WERI-Rb-1 (cell line): ENCODE results near the gene ATP8A2.
"Not testable (repeated sequence)": the region's sequence is repeated elsewhere in the genome, so short reads cannot be mapped to it uniquely, and the experiment has no call there.

ENCODE experiments used
- DNase-seq: peaks from one replicate; pipeline ENCODE4 v3.0.0-alpha.2; 2020
- H3K27ac ChIP-seq: fragments of 250-450 bp; sonication (Bioruptor Pico); 2 replicates; pipeline ENCODE4 v1.5.1; 2020; ENCODE audit warnings: mild to moderate bottlenecking, moderate library complexity
- H3K27me3 ChIP-seq: fragments of 250-450 bp; sonication (Bioruptor Pico); 2 replicates; pipeline ENCODE4 v1.5.1; 2021; ENCODE audit warnings: mild to moderate bottlenecking, low read depth, moderate library complexity; ENCODE audit not compliant: insufficient read depth, severe bottlenecking
- H3K36me3 ChIP-seq: fragments of 250-450 bp; sonication (Bioruptor Pico); 2 replicates; pipeline ENCODE4 v1.5.1; 2020; ENCODE audit warnings: mild to moderate bottlenecking, moderate library complexity
- H3K4me3 ChIP-seq: 2 replicates; pipeline ENCODE4 v1.5.1; 2011; ENCODE audit warnings: low read depth, mild to moderate bottlenecking, control low read depth, low read length
- H3K9me3 ChIP-seq: fragments of 250-450 bp; sonication (Bioruptor Pico); 2 replicates; pipeline ENCODE4 v1.5.1; 2021; ENCODE audit warnings: mild to moderate bottlenecking, moderate library complexity; ENCODE audit not compliant: severe bottlenecking
- CTCF ChIP-seq: IDR thresholded peaks from 2 replicates; pipeline ENCODE4 v1.5.1; 2011; ENCODE audit warnings: low read depth, mild to moderate bottlenecking, control low read depth, inconsistent platforms, low read length

ATP8A2 gene

DNA sequence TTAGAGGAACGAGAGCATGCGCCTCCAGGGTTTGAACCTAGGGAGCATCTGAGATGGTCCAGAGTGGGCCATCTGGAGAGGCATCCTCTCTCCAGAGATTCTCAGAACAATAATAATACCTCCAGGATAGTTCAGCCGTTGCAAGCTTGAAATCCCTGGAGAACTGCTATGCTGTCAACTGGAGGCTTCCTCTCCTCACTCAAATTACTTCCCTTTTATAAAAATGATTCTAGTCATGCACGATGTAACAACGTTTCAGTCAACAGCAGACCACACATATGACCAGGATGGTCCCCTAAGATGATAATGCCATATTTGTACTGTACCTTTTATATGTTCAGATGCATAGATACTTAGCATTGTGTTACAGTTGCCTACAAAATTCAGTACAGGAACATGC is 571.3 kb downstream of the ATP8A2 start:
- no peaks in the 10 kb centered on the region for H3K27me3 ChIP-seq
- no peak for DNase-seq
- H3K4me3 ChIP-seq, result no peak overlapping the region
- no peak overlapping the region for H3K27ac ChIP-seq
- TF ChIP-seq CTCF, result no peak
- no peaks in the 10 kb centered on the region for H3K36me3 ChIP-seq
- no peaks in the 10 kb centered on the region for H3K9me3 ChIP-seq

DNA sequence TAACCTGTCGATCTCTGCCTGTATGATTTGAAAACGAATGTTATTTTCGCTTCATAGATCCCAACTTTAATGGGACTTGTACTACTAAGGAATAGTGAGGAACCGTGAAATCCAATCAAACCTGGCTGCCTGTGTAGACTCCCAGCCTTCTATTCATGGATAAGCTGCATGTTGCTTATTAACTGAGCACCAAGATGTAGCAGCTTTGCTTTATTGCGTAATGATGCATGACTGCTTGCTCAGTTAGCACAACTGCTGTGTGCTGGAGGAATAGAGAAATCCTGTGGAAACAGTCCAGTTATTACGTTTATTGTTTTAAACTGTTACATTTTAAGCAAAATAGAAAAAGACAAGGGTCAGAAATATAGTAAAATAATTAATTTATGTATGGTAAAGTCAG is 571.9 kb downstream of the ATP8A2 start:
- Histone ChIP-seq H3K9me3 (no peaks in the 10 kb centered on the region), H3K36me3 (no peaks in the 10 kb centered on the region), H3K27me3 (no peaks in the 10 kb centered on the region), H3K4me3 (no peak overlapping the region), H3K27ac (no peak overlapping the region)
- TF ChIP-seq CTCF, result no peak
- no peak for DNase-seq

GRCh38 chr13:25945596-25945995 is 573.8 kb downstream of the ATP8A2 start:
- Histone ChIP-seq H3K9me3 (peaks cover 3% of the 10 kb centered on the region), H3K27me3 (no peaks in the 10 kb centered on the region), H3K27ac (no peak overlapping the region), H3K4me3 (no peak overlapping the region), H3K36me3 (no peaks in the 10 kb centered on the region)
- no peak for DNase-seq
- TF ChIP-seq CTCF, result no peak

- Histone ChIP-seq H3K4me3 (no peak overlapping the region), H3K27ac (no peak overlapping the region), H3K36me3 (no peaks in the 10 kb centered on the region), H3K9me3 (peaks cover 10% of the 10 kb centered on the region), H3K27me3 (no peaks in the 10 kb centered on the region)
- no peak for TF ChIP-seq CTCF
- DNase-seq, result no peak
Observed at GRCh38 chr13:25946321-25946720, 574.5 kb downstream of the ATP8A2 start.

DNA sequence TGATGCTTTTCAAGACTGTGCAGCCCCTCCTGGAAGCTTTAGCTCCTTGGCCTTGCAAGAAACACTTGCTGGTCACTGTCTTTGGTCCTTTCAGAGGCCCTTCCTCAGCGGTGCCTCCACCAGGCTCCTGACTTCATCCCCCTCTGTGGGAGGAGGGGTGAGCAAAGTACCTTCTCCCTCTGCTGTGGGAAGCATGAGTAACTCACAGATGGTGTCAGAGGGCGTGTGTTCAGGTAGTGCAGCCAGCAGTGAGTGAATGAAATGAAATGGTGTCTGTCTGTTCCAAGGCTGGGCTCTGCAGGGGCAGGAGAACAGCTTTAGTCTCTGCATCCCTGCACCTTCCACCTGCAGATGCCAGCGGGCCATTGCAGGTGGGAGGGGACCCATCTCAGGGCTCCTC is 577.1 kb downstream of the ATP8A2 start:
- H3K27ac ChIP-seq, result no peak overlapping the region
- H3K9me3 ChIP-seq, result peaks cover 10% of the 10 kb centered on the region
- no peak overlapping the region for H3K4me3 ChIP-seq
- no peak for TF ChIP-seq CTCF
- DNase-seq, result no peak
- no peaks in the 10 kb centered on the region for H3K36me3 ChIP-seq
- no peaks in the 10 kb centered on the region for H3K27me3 ChIP-seq

DNA sequence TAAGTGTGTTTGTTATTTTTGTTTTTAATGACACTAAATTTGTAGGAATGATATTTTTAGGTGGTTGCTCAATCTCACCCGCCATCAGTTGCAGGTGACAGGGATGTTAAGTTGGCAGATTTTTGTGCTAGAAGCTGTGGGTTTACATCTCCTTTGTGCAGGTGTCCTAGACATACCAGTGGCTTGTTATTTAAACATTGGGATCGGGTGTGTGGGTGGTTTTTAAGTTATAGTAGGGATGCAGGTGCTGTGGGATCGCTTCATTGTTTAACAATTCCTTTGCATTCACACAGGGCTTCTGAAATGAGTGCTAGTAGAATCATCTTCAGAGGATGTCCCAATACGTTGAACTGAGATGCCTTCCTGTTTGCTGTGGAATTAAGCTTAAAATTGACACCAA is 580.1 kb downstream of the ATP8A2 start:
- Histone ChIP-seq H3K27me3 (no peaks in the 10 kb centered on the region), H3K27ac (no peak overlapping the region), H3K4me3 (no peak overlapping the region), H3K36me3 (no peaks in the 10 kb centered on the region), H3K9me3 (peaks cover 10% of the 10 kb centered on the region)
- no peak for TF ChIP-seq CTCF
- DNase-seq, result no peak

- H3K27me3 ChIP-seq, H3K9me3 ChIP-seq, H3K4me3 ChIP-seq, DNase-seq, H3K27ac ChIP-seq, H3K36me3 ChIP-seq: not testable (repeated sequence)
Observed at GRCh38 chr13:25954080-25954479, 582.3 kb downstream of the ATP8A2 start.

- H3K36me3 ChIP-seq, H3K9me3 ChIP-seq, H3K27me3 ChIP-seq, H3K27ac ChIP-seq, H3K4me3 ChIP-seq, DNase-seq: not testable (repeated sequence)
Observed at GRCh38 chr13:25954943-25955342, 583.2 kb downstream of the ATP8A2 start.
